Erythroblast (primary cell): ENCODE measurements around the gene B3GALT5.

Experiments
- GATA1 ChIP-seq: IDR thresholded peaks from 2 replicates; pipeline ENCODE4 v1.6.1; 2011; ENCODE audit warnings: low read depth, mild to moderate bottlenecking, control low read depth, low read length, moderate library complexity
- POLR2A ChIP-seq: IDR thresholded peaks from 2 replicates; pipeline ENCODE4 v1.6.1; 2011; ENCODE audit warnings: mild to moderate bottlenecking, low read length

- TF ChIP-seq POLR2A, result no peak
- no peak for TF ChIP-seq GATA1
These were observed 23.9 kb upstream of the B3GALT5 start for GRCh38 chr21:39588884-39589283.
